ENCODE results near the gene NUP160.
"Not testable (repeated sequence)": the region's sequence is repeated elsewhere in the genome, so short reads cannot be mapped to it uniquely, and the experiment has no call there.

NUP160 gene

DNA sequence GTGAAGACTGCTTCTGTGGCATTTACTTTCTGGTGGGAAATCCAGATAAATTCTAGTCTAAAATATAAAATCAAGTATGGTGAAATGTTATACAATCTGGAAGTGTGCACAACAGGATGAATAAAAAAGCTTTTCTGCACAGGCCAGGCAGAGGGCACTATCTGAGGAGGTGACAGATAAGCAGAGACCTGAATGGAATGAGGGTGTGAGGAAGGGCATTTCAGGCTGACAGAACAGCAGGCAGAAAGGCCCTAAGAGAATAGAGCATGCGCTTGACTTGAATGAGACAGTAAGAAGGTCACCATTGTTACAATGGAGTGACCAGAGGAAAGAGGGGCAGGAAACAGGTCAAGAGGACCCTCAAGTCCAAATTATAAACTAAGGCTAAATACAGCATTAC, 47.4 kb downstream of the NUP160 start:
- no peak overlapping the region for H3K4me3 ChIP-seq (ENCODE audit: low read length)
- TF ChIP-seq, protein P1, sequence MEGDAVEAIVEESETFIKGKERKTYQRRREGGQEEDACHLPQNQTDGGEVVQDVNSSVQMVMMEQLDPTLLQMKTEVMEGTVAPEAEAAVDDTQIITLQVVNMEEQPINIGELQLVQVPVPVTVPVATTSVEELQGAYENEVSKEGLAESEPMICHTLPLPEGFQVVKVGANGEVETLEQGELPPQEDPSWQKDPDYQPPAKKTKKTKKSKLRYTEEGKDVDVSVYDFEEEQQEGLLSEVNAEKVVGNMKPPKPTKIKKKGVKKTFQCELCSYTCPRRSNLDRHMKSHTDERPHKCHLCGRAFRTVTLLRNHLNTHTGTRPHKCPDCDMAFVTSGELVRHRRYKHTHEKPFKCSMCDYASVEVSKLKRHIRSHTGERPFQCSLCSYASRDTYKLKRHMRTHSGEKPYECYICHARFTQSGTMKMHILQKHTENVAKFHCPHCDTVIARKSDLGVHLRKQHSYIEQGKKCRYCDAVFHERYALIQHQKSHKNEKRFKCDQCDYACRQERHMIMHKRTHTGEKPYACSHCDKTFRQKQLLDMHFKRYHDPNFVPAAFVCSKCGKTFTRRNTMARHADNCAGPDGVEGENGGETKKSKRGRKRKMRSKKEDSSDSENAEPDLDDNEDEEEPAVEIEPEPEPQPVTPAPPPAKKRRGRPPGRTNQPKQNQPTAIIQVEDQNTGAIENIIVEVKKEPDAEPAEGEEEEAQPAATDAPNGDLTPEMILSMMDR (conservative IDR thresholded peaks at IDR 0.05; ENCODE audit: low read length): no peak
- no peak for DNase-seq (ENCODE audit: low read depth)

DNA sequence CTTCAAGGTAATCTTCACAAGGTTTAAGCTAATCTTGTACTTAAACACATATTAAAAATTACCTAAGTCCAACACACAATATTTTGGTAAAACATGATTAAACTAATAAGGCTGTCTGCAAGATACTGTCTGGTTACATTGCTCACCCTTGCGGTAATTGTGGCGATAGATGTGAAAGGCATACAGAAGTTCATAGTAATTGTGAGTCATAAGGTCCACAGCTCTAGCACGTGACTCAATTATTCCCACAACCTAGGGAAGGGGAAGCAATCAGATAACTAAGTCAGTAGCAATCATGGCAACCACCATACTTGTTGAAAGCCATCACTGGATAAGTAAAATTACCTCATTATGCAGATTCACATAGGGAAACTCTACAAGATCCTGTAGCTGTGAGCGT, 50.5 kb downstream of the NUP160 start:
- no peak overlapping the region for H3K4me3 ChIP-seq (ENCODE audit: low read length)
- peak; percentile 68 for DNase-seq (ENCODE audit: low read depth)
- TF ChIP-seq, protein P1 (conservative IDR thresholded peaks at IDR 0.05; ENCODE audit: low read length): no peak

- DNase-seq (ENCODE audit: low read depth): peak; percentile 10
- TF ChIP-seq, protein P1 (conservative IDR thresholded peaks at IDR 0.05; ENCODE audit: low read length): no peak
- H3K4me3 ChIP-seq (ENCODE audit: low read length): no peak overlapping the region
These were observed 56.2 kb downstream of the NUP160 start for GRCh38 chr11:47791774-47792430.

GRCh38 chr11:47790017-47790416, 58.1 kb downstream of the NUP160 start:
- not testable (repeated sequence) for DNase-seq (ENCODE audit: low read depth)

GRCh38 chr11:47788181-47788580, 60.0 kb downstream of the NUP160 start:
- no peak for DNase-seq (ENCODE audit: low read depth)

More at GRCh38 chr11:47790017-47790416, 58.1 kb downstream of the NUP160 start:
- H3K4me3 ChIP-seq (ENCODE audit: low read length): not testable (repeated sequence)

DNA sequence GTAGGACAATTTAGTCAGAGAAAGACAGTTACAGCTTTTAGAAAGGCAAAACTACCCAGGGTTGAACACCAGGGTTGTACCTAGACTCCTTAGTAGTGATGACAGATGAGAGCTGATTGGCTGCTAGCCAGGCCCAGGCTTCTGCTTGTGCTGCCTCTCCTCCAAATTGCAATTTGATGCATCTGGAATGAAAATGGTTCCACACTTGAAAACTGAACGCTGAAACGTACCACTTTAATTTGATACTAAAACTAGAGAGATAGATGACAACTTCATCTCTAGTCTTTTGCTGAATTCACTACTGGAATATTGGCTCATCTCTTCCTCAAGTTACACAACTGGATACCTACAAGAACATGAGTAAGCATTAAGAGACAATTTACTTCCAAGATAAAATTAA, 61.8 kb downstream of the NUP160 start:
- TF ChIP-seq, protein P1 (conservative IDR thresholded peaks at IDR 0.05; ENCODE audit: low read length): no peak
- H3K4me3 ChIP-seq (ENCODE audit: low read length): no peak overlapping the region
- peak; percentile 72 for DNase-seq (ENCODE audit: low read depth)

More at GRCh38 chr11:47788181-47788580, 60.0 kb downstream of the NUP160 start:
- TF ChIP-seq, protein P1 (conservative IDR thresholded peaks at IDR 0.05; ENCODE audit: low read length): no peak
- H3K4me3 ChIP-seq (ENCODE audit: low read length): no peak overlapping the region

GRCh38 chr11:47784785-47785381, 63.3 kb downstream of the NUP160 start:
- H3K4me3 ChIP-seq (ENCODE audit: low read length): no peak overlapping the region
- TF ChIP-seq, protein P1 (conservative IDR thresholded peaks at IDR 0.05; ENCODE audit: low read length): no peak
- DNase-seq (ENCODE audit: low read depth): no peak
